Glutamatergic neuron (in vitro differentiated cells): ENCODE data around the gene FADD. TPM values are rescaled to one million over a fixed set of nuclear protein-coding genes. Genes with fewer than 3 reads are reported as not detected.

Experiments used
- DNase-seq: peaks from one replicate; pipeline ENCODE4 v3.0.0; 2022
- H3K27ac Mint-ChIP-seq: one replicate; pipeline ENCODE4 v1.8.0; 2020; ENCODE audit warnings: mild to moderate bottlenecking, mixed read lengths, inconsistent platforms; ENCODE audit not compliant: unreplicated experiment
- H3K27me3 Mint-ChIP-seq: one replicate; pipeline ENCODE4 v1.8.0; 2020; ENCODE audit warnings: mild to moderate bottlenecking, moderate library complexity, mixed read lengths, inconsistent platforms; ENCODE audit not compliant: unreplicated experiment
- H3K36me3 Mint-ChIP-seq: one replicate; pipeline ENCODE4 v1.8.0; 2020; ENCODE audit warnings: mild to moderate bottlenecking, mixed read lengths, inconsistent platforms; ENCODE audit not compliant: unreplicated experiment
- H3K4me1 Mint-ChIP-seq: one replicate; pipeline ENCODE4 v1.8.0; 2020; ENCODE audit warnings: mild to moderate bottlenecking, low read depth, mixed read lengths, inconsistent platforms; ENCODE audit not compliant: unreplicated experiment
- H3K4me3 Mint-ChIP-seq: one replicate; pipeline ENCODE4 v1.8.0; 2020; ENCODE audit warnings: mild to moderate bottlenecking, mixed read lengths, inconsistent platforms; ENCODE audit not compliant: unreplicated experiment
- H3K9me3 Mint-ChIP-seq: one replicate; pipeline ENCODE4 v1.8.0; 2020; ENCODE audit warnings: mild to moderate bottlenecking, moderate library complexity, mixed read lengths, inconsistent platforms; ENCODE audit not compliant: unreplicated experiment
- CTCF ChIP-seq: fragments of 200-600 bp; sonication (generic); IDR thresholded peaks from one replicate; pipeline ENCODE4 v1.5.0; 2021; ENCODE audit not compliant: partially characterized antibody, unreplicated experiment
- total RNA-seq: library from RNA; stranded (reverse); fragmentation: NEBNext Ultra II Directional; extraction: Animal tissue kit (Norgen Biotek cat#: 25700); gene quantifications from one replicate; pipeline ENCODE4 v1.2.1, GENCODE V29; 2021; ENCODE audit not compliant: unreplicated experiment

Gene FADD
- total RNA-seq, 1 donor from 2014 or later = 23.1 TPM

GRCh38 chr11:70251659-70252321, 48.7 kb downstream of the FADD start:
- no peak for TF ChIP-seq CTCF
- no peak overlapping the region for H3K4me3 Mint-ChIP-seq
- no peak overlapping the region for H3K27ac Mint-ChIP-seq
- H3K4me1 Mint-ChIP-seq = peaks cover 10% of the 10 kb centered on the region
- peaks cover 4% of the 10 kb centered on the region for H3K27me3 Mint-ChIP-seq
- peak; percentile 27 for DNase-seq
- no peaks in the 10 kb centered on the region for H3K36me3 Mint-ChIP-seq
- H3K9me3 Mint-ChIP-seq = peaks cover 2% of the 10 kb centered on the region

DNA sequence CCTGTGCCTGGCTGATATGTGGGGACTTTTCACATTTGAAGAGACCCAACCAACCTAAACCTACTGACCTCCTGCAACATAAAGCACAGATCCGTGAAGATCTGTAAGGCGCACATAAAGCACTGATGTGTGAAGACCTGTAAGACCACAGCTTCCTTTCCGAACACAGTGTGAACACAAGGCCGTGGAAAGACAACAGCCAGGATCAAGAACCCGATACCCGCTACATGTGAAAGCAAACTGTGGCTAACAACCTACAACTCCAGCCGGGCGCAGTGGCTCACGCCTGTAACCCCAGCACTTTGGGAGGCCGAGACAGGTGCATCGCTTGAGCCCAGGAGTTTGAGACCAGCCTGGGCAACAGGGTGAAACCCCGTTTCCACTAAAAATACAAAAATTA, 49.7 kb downstream of the FADD start:
- H3K9me3 Mint-ChIP-seq = peaks cover 2% of the 10 kb centered on the region
- H3K4me3 Mint-ChIP-seq = no peak overlapping the region
- no peaks in the 10 kb centered on the region for H3K36me3 Mint-ChIP-seq
- peaks cover 1% of the 10 kb centered on the region for H3K27me3 Mint-ChIP-seq
- no peak for TF ChIP-seq CTCF
- peaks cover 10% of the 10 kb centered on the region for H3K4me1 Mint-ChIP-seq
- H3K27ac Mint-ChIP-seq = no peak overlapping the region
- DNase-seq = no peak

GRCh38 chr11:70255477-70256116, 52.5 kb downstream of the FADD start:
- TF ChIP-seq CTCF = no peak
- peaks cover 1% of the 10 kb centered on the region for H3K27me3 Mint-ChIP-seq
- H3K9me3 Mint-ChIP-seq = peaks cover 2% of the 10 kb centered on the region
- DNase-seq = no peak
- H3K4me3 Mint-ChIP-seq = no peak overlapping the region
- peaks cover 10% of the 10 kb centered on the region for H3K4me1 Mint-ChIP-seq
- no peaks in the 10 kb centered on the region for H3K36me3 Mint-ChIP-seq
- H3K27ac Mint-ChIP-seq = no peak overlapping the region

Other genes starting within 250 kb of the FADD start
- not detected for gene ANO1, start 125.0 kb upstream of the FADD start, total RNA-seq
- 98.6 TPM for gene PPFIA1, start 67.4 kb downstream of the FADD start, total RNA-seq
- gene CTTN, start 195.2 kb downstream of the FADD start, total RNA-seq = 296 TPM